ENCODE measurements around the gene ABCA5. TPM values are rescaled to one million over a fixed set of nuclear protein-coding genes. Genes with fewer than 3 reads are reported as not detected.

ABCA5 gene
- total RNA-seq, 1 experiment from 2014 or later = 3.7 TPM

- Histone ChIP-seq H3K27me3 (no peaks in the 10 kb centered on the region), H3K4me3 (no peak overlapping the region), H3K9me3 (no peaks in the 10 kb centered on the region), H3K36me3 (no peaks in the 10 kb centered on the region)
- no peak for DNase-seq
These were observed 87.0 kb downstream of the ABCA5 start for GRCh38 chr17:69239611-69240600.

- no peak for DNase-seq
- Histone ChIP-seq H3K9me3 (peaks cover 15% of the 10 kb centered on the region), H3K27me3 (no peaks in the 10 kb centered on the region), H3K36me3 (no peaks in the 10 kb centered on the region), H3K4me3 (no peak overlapping the region)
These were observed 90.0 kb downstream of the ABCA5 start for GRCh38 chr17:69236946-69237345.

GRCh38 chr17:69236464-69236863 lies 90.5 kb downstream of the ABCA5 start:
- peaks cover 15% of the 10 kb centered on the region for H3K9me3 ChIP-seq
- no peaks in the 10 kb centered on the region for H3K36me3 ChIP-seq
- no peak overlapping the region for H3K4me3 ChIP-seq
- no peak for DNase-seq
- H3K27me3 ChIP-seq = no peaks in the 10 kb centered on the region

- DNase-seq = peak; percentile 63
- Histone ChIP-seq H3K9me3 (peaks cover 15% of the 10 kb centered on the region), H3K27me3 (no peaks in the 10 kb centered on the region), H3K36me3 (no peaks in the 10 kb centered on the region), H3K4me3 (no peak overlapping the region)
These were observed 91.4 kb downstream of the ABCA5 start for GRCh38 chr17:69235338-69236058.

GRCh38 chr17:69232650-69233049 lies 94.3 kb downstream of the ABCA5 start:
- Histone ChIP-seq H3K9me3 (peaks cover 15% of the 10 kb centered on the region), H3K4me3 (no peak overlapping the region), H3K27me3 (no peaks in the 10 kb centered on the region), H3K36me3 (no peaks in the 10 kb centered on the region)
- no peak for DNase-seq

GRCh38 chr17:69231521-69231920 lies 95.4 kb downstream of the ABCA5 start:
- no peak for DNase-seq
- Histone ChIP-seq H3K36me3 (no peaks in the 10 kb centered on the region), H3K9me3 (peaks cover 15% of the 10 kb centered on the region), H3K27me3 (no peaks in the 10 kb centered on the region), H3K4me3 (no peak overlapping the region)

GRCh38 chr17:69230939-69231338 lies 96.0 kb downstream of the ABCA5 start:
- Histone ChIP-seq H3K9me3 (peaks cover 15% of the 10 kb centered on the region), H3K27me3 (no peaks in the 10 kb centered on the region), H3K4me3 (no peak overlapping the region), H3K36me3 (no peaks in the 10 kb centered on the region)
- no peak for DNase-seq

- no peak for DNase-seq
These were observed 98.4 kb downstream of the ABCA5 start, which contains the start of gene ABCA10 for GRCh38 chr17:69228576-69228975. ABCA10 (minus strand) TSS chr17:69228824; CDS start chr17:69225358, 3,466 bp downstream.

GRCh38 chr17:69228018-69228417 lies 98.9 kb downstream of the ABCA5 start:
- no peaks in the 10 kb centered on the region for H3K27me3 ChIP-seq
- DNase-seq = no peak
- H3K9me3 ChIP-seq = peaks cover 9% of the 10 kb centered on the region
- H3K36me3 ChIP-seq = no peaks in the 10 kb centered on the region
- no peak overlapping the region for H3K4me3 ChIP-seq

More at GRCh38 chr17:69228576-69228975, 98.4 kb downstream of the ABCA5 start, which contains the start of gene ABCA10:
- peaks cover 14% of the 10 kb centered on the region for H3K9me3 ChIP-seq
- H3K4me3 ChIP-seq = no peak within 1 kb of the TSS
- H3K27me3 ChIP-seq = no peaks in the 10 kb centered on the region
- no peaks in the 10 kb centered on the region for H3K36me3 ChIP-seq

- Histone ChIP-seq H3K27me3 (no peaks in the 10 kb centered on the region), H3K4me3 (no peak overlapping the region), H3K36me3 (no peaks in the 10 kb centered on the region), H3K9me3 (peaks cover 4% of the 10 kb centered on the region)
- DNase-seq = no peak
These were observed 99.4 kb downstream of the ABCA5 start for GRCh38 chr17:69227541-69227940.

GRCh38 chr17:69223809-69224208 lies 103.1 kb downstream of the ABCA5 start:
- H3K4me3 ChIP-seq = no peak overlapping the region
- no peaks in the 10 kb centered on the region for H3K27me3 ChIP-seq
- H3K36me3 ChIP-seq = no peaks in the 10 kb centered on the region
- no peaks in the 10 kb centered on the region for H3K9me3 ChIP-seq
- DNase-seq = no peak

- Histone ChIP-seq H3K27me3 (no peaks in the 10 kb centered on the region), H3K36me3 (no peaks in the 10 kb centered on the region), H3K4me3 (no peak overlapping the region), H3K9me3 (no peaks in the 10 kb centered on the region)
- no peak for DNase-seq
These were observed 104.2 kb downstream of the ABCA5 start for GRCh38 chr17:69222707-69223258.

GRCh38 chr17:69220098-69220497 lies 106.8 kb downstream of the ABCA5 start:
- Histone ChIP-seq H3K36me3 (no peaks in the 10 kb centered on the region), H3K27me3 (no peaks in the 10 kb centered on the region), H3K4me3 (no peak overlapping the region), H3K9me3 (no peaks in the 10 kb centered on the region)
- DNase-seq = no peak

GRCh38 chr17:69218986-69219385 lies 107.9 kb downstream of the ABCA5 start:
- no peak overlapping the region for H3K4me3 ChIP-seq
- no peaks in the 10 kb centered on the region for H3K27me3 ChIP-seq
- H3K36me3 ChIP-seq = no peaks in the 10 kb centered on the region
- no peak for DNase-seq
- H3K9me3 ChIP-seq = no peaks in the 10 kb centered on the region

- Histone ChIP-seq H3K27me3 (no peaks in the 10 kb centered on the region), H3K4me3 (no peak overlapping the region), H3K36me3 (no peaks in the 10 kb centered on the region), H3K9me3 (peaks cover 4% of the 10 kb centered on the region; the same call in 1 of the 2 replicates)
- DNase-seq = no peak
These were observed 113.7 kb downstream of the ABCA5 start for GRCh38 chr17:69213059-69213813.

GRCh38 chr17:69208640-69209039 lies 118.3 kb downstream of the ABCA5 start:
- Histone ChIP-seq H3K27me3 (0 out of 2 replicates have a peak, but pooled peaks cover 2% of the 10 kb centered on the region), H3K9me3 (peaks cover 4% of the 10 kb centered on the region; the same call in 1 of the 2 replicates), H3K36me3 (no peaks in the 10 kb centered on the region), H3K4me3 (no peak overlapping the region)
- no peak for DNase-seq

Data from MG63 (cell line).